Endothelial cell of umbilical vein (primary cell): ENCODE data around the gene LTA4H. TPM values are rescaled to one million over a fixed set of nuclear protein-coding genes. Genes with fewer than 3 reads are reported as not detected.

Experiments used
- BruUV-seq: library from RNA; stranded (reverse); fragments of 400-500 nt; replicated peaks from 2 replicates; lab custom pipeline; 2021; lab: Mats Ljungman, UMichigan
- CTCF ChIA-PET: fragments of 300-600, 350-600 bp; sonication (Branson Sonifier 250); formaldehyde crosslinking; loops from one replicate; lab custom pipeline; 2021; ENCODE audit warnings: antibody characterized with exemption, inconsistent platforms; lab: Charles Lee
- POLR2A ChIA-PET: fragments of 300-600, 350-600 bp; sonication (Branson Sonifier 250); formaldehyde crosslinking; loops from one replicate; lab custom pipeline; 2021; ENCODE audit warnings: antibody characterized with exemption, inconsistent platforms; lab: Charles Lee
- DNase-seq: peaks from one replicate; pipeline ENCODE4 v3.0.0-alpha.2; 2011; ENCODE audit warnings: low read depth, low spot score
- FAIRE-seq: peaks from 2 replicates; lab custom pipeline; 2011; peaks lifted over from hg19 to GRCh38; lab: Jason Lieb, UNC
- H2AFZ ChIP-seq: 2 replicates; pipeline ENCODE4 v1.6.0; 2012; ENCODE audit warnings: low read depth, low read length, control low read depth, inconsistent platforms
- H3K27ac ChIP-seq: 2 replicates; pipeline ENCODE4 v1.5.1; 2011; ENCODE audit warnings: low read depth, mild to moderate bottlenecking, control low read depth, low read length, moderate library complexity; ENCODE audit not compliant: insufficient read depth
- H3K27me3 ChIP-seq, 2 experiments: 2 replicates each; pipeline versions ENCODE4 v1.6.0 to v1.6.1; 2011; ENCODE audit warnings: low read length in 2 of 2, mixed read lengths in 1 of 2; ENCODE audit not compliant: control insufficient read depth in 2 of 2, insufficient read depth in 2 of 2
- H3K36me3 ChIP-seq, 2 experiments: 2 replicates in 1 of 2; 3 replicates in 1 of 2; pipeline ENCODE4 v1.5.1; 2011; ENCODE audit warnings: low read length in 2 of 2, mild to moderate bottlenecking in 1 of 2, moderate library complexity in 1 of 2; ENCODE audit not compliant: control insufficient read depth in 2 of 2, insufficient read depth in 2 of 2; ENCODE audit errors: extremely low read depth in 1 of 2
- H3K4me1 ChIP-seq: 3 replicates; pipeline ENCODE4 v1.5.1; 2011; ENCODE audit warnings: mild to moderate bottlenecking, low read length; ENCODE audit not compliant: control insufficient read depth, insufficient read depth; ENCODE audit errors: extremely low read depth
- H3K4me2 ChIP-seq: 2 replicates; pipeline ENCODE4 v1.6.1; 2011; ENCODE audit warnings: low read length, control low read depth, mixed read lengths; ENCODE audit not compliant: insufficient read depth
- H3K4me3 ChIP-seq, 3 experiments: fragments of 200-600 bp in 1 of 3; sonication (generic), shearing (Covaris generic) in 1 of 3; replicated peaks in 1 of 3; 2 replicates each; pipeline ENCODE4 v1.5.1; 2011 to 2016; ENCODE audit warnings: control low read depth in 3 of 3, low read length in 3 of 3, mild to moderate bottlenecking in 2 of 3, inconsistent platforms in 1 of 3, low read depth in 1 of 3, moderate library complexity in 1 of 3; ENCODE audit not compliant: insufficient read depth in 1 of 3
- H3K79me2 ChIP-seq: 2 replicates; pipeline ENCODE4 v1.6.0; 2012; ENCODE audit warnings: low read length, inconsistent platforms; ENCODE audit not compliant: control insufficient read depth, insufficient read depth
- H3K9ac ChIP-seq: replicated peaks from 2 replicates; pipeline ENCODE3; 2011; ENCODE audit warnings: low read length, control low read depth; ENCODE audit not compliant: insufficient read depth; ENCODE audit errors: extremely low read depth
- H3K9me1 ChIP-seq: replicated peaks from 3 replicates; pipeline ENCODE4 v1.6.0; 2011; ENCODE audit warnings: mild to moderate bottlenecking, low read length; ENCODE audit not compliant: control insufficient read depth, insufficient read depth; ENCODE audit errors: extremely low read depth
- H3K9me3 ChIP-seq: replicated peaks from 2 replicates; pipeline ENCODE4 v1.5.1; 2012; ENCODE audit warnings: low read length, inconsistent platforms; ENCODE audit not compliant: control insufficient read depth, insufficient read depth
- H4K20me1 ChIP-seq: replicated peaks from 2 replicates; pipeline ENCODE3; 2011; ENCODE audit warnings: mild to moderate bottlenecking, low read length; ENCODE audit not compliant: control insufficient read depth, insufficient read depth; ENCODE audit errors: extremely low read depth
- CTCF ChIP-seq, 2 donors: IDR thresholded peaks; 1 replicate in 1 of 2; 2 replicates in 1 of 2; pipeline ENCODE4 v1.5.1; 2011; ENCODE audit warnings: low read length in 2 of 2, mild to moderate bottlenecking in 2 of 2, moderate library complexity in 2 of 2, control low read depth in 1 of 2, inconsistent platforms in 1 of 2, low read depth in 1 of 2; ENCODE audit not compliant: insufficient read depth in 1 of 2; ENCODE audit errors: extremely low read depth in 1 of 2
- EZH2 ChIP-seq: IDR thresholded peaks from 2 replicates; pipeline ENCODE4 v1.6.1; 2012; ENCODE audit warnings: borderline replicate concordance, low read depth, mild to moderate bottlenecking, moderate library complexity, low read length, inconsistent platforms; ENCODE audit not compliant: severe bottlenecking
- FOS ChIP-seq: IDR thresholded peaks from 2 replicates; pipeline ENCODE4 v1.6.1; 2011; ENCODE audit warnings: mild to moderate bottlenecking, low read length, moderate library complexity, borderline replicate concordance; ENCODE audit not compliant: insufficient read depth
- GATA2 ChIP-seq: IDR thresholded peaks from 2 replicates; pipeline ENCODE4 v1.7.0; 2011; ENCODE audit warnings: low read depth, mild to moderate bottlenecking, moderate library complexity, mixed read lengths, low read length; ENCODE audit not compliant: insufficient read length, insufficient read depth
- JUN ChIP-seq: IDR thresholded peaks from 2 replicates; pipeline ENCODE4 v1.6.1; 2011; ENCODE audit warnings: borderline replicate concordance, low read depth; ENCODE audit not compliant: insufficient read length, insufficient read depth
- MAX ChIP-seq: IDR thresholded peaks from 2 replicates; pipeline ENCODE4 v1.6.1; 2011; ENCODE audit not compliant: insufficient read depth, insufficient read length
- MYC ChIP-seq: IDR thresholded peaks from one replicate; pipeline ENCODE4 v1.6.1; 2011; ENCODE audit warnings: mild to moderate bottlenecking, low read depth, low read length
- POLR2A ChIP-seq: IDR thresholded peaks from 2 replicates; pipeline ENCODE4 v1.6.1; 2012; ENCODE audit warnings: low read depth, mild to moderate bottlenecking, control low read depth, low read length
- POLR2AphosphoS5 ChIP-seq: IDR thresholded peaks from 2 replicates; pipeline ENCODE4 v1.6.1; 2012; ENCODE audit warnings: low read depth, mild to moderate bottlenecking, control low read depth, low read length, moderate library complexity; ENCODE audit not compliant: insufficient read depth
- dilution Hi-C: fragments of 300-500 bp; cut with MboI; formaldehyde crosslinking; loops from one replicate; pipeline ENCODE4 v1.15.0; 2019; ENCODE audit warnings: low sequenced_read_pairs; ENCODE audit not compliant: extremely low pct_ligation_motif_present
- intact Hi-C: fragments of 100-400 bp; cut with micrococcal nuclease; formaldehyde crosslinking; loops from one replicate; pipeline ENCODE4 v1.10.0; 2022
- polyA plus RNA-seq, 4 experiments: library from polyadenylated mRNA; depleted of rRNA in 3 of 4; stranded (reverse) in 3 of 4; unstranded in 1 of 4; fragments of >200 nt; gene quantifications; 2 replicates each; pipeline versions ENCODE4 v1.2.1 to v1.2.3, GENCODE V29; 2011 to 2012; ENCODE audit warnings: missing spikeins in 1 of 4
- total RNA-seq: library from RNA; stranded (reverse); gene quantifications from 2 replicates; pipeline ENCODE4 v1.2.3, GENCODE V29; 2021

LTA4H gene
- total and polyA plus RNA-seq, 2 donors (not counting 3 experiments of a cell fraction or from before 2014, with no cell fraction given) = 77.1 to 85.2 TPM

- Histone ChIP-seq H2AFZ (no peak overlapping the region), H3K27me3 (peaks cover 7 to 8% of the 10 kb centered on the region in 2 experiments), H3K9me3 (no peaks in the 10 kb centered on the region), H3K9ac (no peak overlapping the region), H4K20me1 (no peaks in the 10 kb centered on the region), H3K4me1 (no peaks in the 10 kb centered on the region), H3K27ac (no peak overlapping the region), H3K79me2 (no peaks in the 10 kb centered on the region), H3K4me2 (no peak overlapping the region), H3K9me1 (no peaks in the 10 kb centered on the region), H3K4me3 (no peak overlapping the region), H3K36me3 (no peaks in the 10 kb centered on the region)
- dilution Hi-C loops = no loop called here
- FAIRE-seq (no peak), DNase-seq (no peak)
- BruUV-seq = no TSS peak
- TF ChIP-seq MYC (no peak), FOS (no peak), POLR2A (no peak), GATA2 (no peak), POLR2AphosphoS5 (no peak), EZH2 (no peak), MAX (no peak), JUN (no peak), CTCF (IDR thresholded peaks at IDR 0.05; ENCODE audit: extremely low read depth in 1 of 2, insufficient read depth in 1 of 2, low read depth in 1 of 2, low read length in 2 of 2) (no peak)
- POLR2A ChIA-PET = no interaction called here
- CTCF ChIA-PET = interaction anchor here (0.6 to 1.7 kb wide), 5 partner anchors 9 to 403 kb away, joined by 3 to 4 read pairs (median 3); no protein-coding TSS in a partner anchor
- intact Hi-C loops = no loop called here
These were observed 61.0 kb downstream of the LTA4H start for GRCh38 chr12:95974358-95974757.
